Measurements from ENCODE around the gene LY6G6D.

Gene LY6G6D

DNA sequence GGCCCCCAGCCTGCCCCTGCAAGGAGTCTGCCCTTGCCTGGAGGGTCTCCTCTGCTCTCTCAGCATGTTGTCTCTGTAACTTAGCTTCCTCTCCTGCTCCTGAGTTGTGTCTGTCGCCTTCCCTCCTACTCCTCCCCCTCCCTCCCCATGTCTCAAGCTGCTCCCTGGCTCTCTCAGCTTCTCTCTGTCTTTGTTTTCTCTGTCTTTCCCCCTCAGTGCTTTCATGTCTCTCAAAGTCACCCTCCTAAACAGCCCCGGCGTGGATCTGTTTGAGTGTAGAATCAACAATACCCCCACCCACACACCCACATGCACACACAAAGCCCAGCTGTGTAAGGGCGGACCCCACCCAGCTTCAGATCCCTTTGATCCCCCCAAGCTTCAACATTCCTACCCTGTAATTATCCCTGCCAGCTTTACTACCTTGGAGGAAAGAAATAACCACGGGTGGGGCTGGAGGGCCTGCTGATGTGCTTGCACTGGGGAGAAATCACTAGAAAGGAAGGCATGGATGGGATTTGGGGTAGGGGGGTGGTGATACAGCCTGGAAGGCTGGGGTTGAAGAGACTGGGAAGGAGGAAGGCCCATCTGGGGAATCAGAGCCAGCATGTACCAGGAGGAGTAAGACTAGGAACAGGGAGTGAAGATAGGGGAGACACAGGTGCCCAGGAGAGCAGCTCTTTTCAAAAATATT, 1.0 kb upstream of the LY6G6D start:
- TF ChIP-seq FOXM1 (IDR thresholded peaks at IDR 0.05; ENCODE audit: borderline replicate concordance) (no peak), HDGF (IDR thresholded peaks at IDR 0.05; ENCODE audit: borderline replicate concordance) (no peak), ZNF384 (IDR thresholded peaks at IDR 0.05) (no peak), CTBP1 (IDR thresholded peaks at IDR 0.05; ENCODE audit: borderline replicate concordance) (no peak), SUZ12 (IDR thresholded peaks at IDR 0.05) (no peak)
- CTCF ChIA-PET, result interaction anchor here (0.6 to 2.2 kb wide), 3 partner anchors 16 to 56 kb away, joined by 4 to 13 read pairs (median 8); partner anchors contain the start of gene DDAH2
- DNase-seq (ENCODE audit: extremely low spot score), result no peak
- POLR2A ChIA-PET, result interaction anchor here (0.8 to 5.2 kb wide), 12 partner anchors 8 to 133 kb away, joined by 3 to 43 read pairs (median 4); partner anchors contain the start of genes ABHD16A, GPANK1, HSPA1B and LY6G6F

DNA sequence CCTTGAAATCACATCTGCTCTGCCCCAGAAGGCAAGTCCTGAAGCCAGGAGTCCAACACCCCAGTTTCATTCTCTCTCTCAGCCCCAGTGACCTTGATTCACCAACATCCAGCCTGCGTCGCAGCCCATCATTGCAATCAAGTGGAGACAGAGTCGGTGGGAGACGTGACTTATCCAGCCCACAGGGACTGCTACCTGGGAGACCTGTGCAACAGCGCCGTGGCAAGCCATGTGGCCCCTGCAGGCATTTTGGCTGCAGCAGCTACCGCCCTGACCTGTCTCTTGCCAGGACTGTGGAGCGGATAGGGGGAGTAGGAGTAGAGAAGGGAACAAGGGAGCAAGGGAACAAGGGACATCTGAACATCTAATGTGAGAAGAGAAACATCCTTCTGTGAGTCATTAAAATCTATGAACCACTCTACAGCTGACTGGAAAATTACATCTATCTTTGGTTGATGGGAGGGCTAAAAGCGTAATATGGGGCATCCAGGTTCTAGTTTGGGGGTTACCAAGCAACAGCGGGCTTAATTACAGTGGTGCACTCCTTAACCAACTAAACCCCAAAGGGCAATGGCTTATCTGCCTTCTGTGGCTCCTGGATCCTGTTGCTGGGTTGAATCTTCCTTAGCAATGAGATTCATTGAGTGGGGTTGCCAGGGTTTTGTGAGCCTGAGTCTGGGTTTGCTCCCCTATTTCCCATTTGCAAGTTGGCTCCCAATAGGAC, 2.5 kb downstream of the LY6G6D start:
- no peak for TF ChIP-seq SUZ12 (IDR thresholded peaks at IDR 0.05)
- no peak for DNase-seq (ENCODE audit: extremely low spot score)
- ChIA-PET POLR2A (no interaction called here), CTCF (interaction anchor here (0.6 kb wide), 1 partner anchor 383 kb away, joined by 5 read pairs; no protein-coding TSS in a partner anchor)

DNA sequence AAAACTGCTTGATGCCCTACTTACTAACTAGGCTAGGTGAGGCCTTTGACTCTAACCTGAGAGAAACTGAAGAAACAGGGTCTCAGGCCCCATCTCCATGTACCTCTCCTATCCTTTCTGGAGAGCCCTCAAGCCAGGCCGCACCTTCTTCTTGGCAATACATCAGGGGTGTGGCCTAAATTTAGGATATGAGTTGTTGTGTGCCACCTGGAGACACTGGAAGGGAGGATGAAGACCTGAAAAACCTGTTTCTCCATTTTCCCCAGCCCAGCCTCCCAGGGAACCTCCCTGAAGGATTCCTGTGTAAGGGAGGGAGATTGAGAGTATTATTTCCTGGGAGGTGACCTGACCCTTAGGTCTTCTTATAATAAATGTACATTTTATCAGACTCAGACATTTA, 3.1 kb downstream of the LY6G6D start:
- no peak for DNase-seq (ENCODE audit: extremely low spot score)
- ChIA-PET CTCF (interaction anchor here (0.6 kb wide), 1 partner anchor 382 kb away, joined by 5 read pairs; no protein-coding TSS in a partner anchor), POLR2A (no interaction called here)
- no peak for TF ChIP-seq NFRKB (IDR thresholded peaks at IDR 0.05)

DNA sequence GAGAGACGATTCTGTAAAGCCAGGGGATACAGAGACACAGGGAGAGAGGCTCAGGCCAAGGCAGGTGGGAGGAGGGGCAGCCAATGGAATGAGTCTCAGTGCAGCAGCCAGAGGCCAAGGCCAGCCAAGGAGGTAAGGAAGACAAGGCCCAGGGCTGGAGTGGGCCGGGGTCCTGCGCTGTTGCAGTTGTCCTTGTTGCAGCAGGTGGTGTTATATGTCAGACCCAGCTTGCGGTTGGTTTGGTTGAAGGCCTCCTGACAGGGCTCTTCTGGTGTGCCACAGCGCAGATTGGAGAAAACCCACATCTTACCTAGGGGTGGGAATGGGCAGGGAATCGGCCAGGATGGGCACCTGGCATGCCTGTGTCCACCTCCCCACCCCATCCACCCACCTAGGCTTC, 3.9 kb downstream of the LY6G6D start:
- no peak for DNase-seq (ENCODE audit: extremely low spot score)

DNA sequence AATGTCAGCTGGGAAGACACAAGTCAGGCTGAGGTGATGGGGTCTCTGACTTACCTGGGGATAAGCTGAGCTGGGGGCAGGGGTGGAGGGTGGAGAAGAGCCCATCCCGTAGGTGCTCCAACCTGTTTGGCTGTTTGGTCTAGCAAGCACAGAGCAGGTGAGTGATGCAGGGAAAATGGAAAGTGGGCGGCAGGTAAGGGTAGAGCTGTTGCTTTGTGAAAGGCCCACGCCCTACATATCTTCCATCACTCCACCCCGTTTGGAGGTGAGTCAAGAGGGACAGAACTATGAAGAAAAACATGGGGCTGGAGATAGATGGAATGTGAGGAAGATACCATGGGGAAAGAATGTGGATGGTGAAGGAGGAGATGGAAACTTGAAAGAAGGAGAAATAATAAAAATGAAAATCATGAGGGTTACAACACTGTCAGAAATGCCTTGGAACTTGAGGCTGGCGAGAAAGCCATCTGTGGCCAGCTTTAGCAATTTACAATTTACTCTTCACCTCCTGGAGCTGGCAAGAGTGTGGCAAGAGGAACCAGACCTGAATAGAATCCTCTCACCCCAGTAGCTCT, 5.1 kb downstream of the LY6G6D start:
- POLR2A ChIA-PET, result interaction anchor here (1.0 kb wide), 1 partner anchor 9 kb away, joined by 3 read pairs; no protein-coding TSS in a partner anchor
- TF ChIP-seq SP1 (IDR thresholded peaks at IDR 0.05) (no peak), SUZ12 (IDR thresholded peaks at IDR 0.05) (no peak), ZNF384 (IDR thresholded peaks at IDR 0.05) (no peak), HDGF (IDR thresholded peaks at IDR 0.05; ENCODE audit: borderline replicate concordance) (no peak), FOXM1 (IDR thresholded peaks at IDR 0.05; ENCODE audit: borderline replicate concordance) (no peak), ELF4 (IDR thresholded peaks at IDR 0.05) (no peak), TARDBP (IDR thresholded peaks at IDR 0.05) (no peak)
- TF ChIP-seq, protein P1, sequence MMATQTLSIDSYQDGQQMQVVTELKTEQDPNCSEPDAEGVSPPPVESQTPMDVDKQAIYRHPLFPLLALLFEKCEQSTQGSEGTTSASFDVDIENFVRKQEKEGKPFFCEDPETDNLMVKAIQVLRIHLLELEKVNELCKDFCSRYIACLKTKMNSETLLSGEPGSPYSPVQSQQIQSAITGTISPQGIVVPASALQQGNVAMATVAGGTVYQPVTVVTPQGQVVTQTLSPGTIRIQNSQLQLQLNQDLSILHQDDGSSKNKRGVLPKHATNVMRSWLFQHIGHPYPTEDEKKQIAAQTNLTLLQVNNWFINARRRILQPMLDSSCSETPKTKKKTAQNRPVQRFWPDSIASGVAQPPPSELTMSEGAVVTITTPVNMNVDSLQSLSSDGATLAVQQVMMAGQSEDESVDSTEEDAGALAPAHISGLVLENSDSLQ (IDR thresholded peaks at IDR 0.05), result no peak
- CTCF ChIA-PET, result no interaction called here
- no peak for DNase-seq (ENCODE audit: extremely low spot score)

More for the DNA sequence above, 3.9 kb downstream of the LY6G6D start:
- ChIA-PET POLR2A (no interaction called here), CTCF (no interaction called here)
- TF ChIP-seq CTBP1 (IDR thresholded peaks at IDR 0.05; ENCODE audit: borderline replicate concordance) (no peak), NFRKB (IDR thresholded peaks at IDR 0.05) (no peak), FOXM1 (IDR thresholded peaks at IDR 0.05; ENCODE audit: borderline replicate concordance) (no peak), FOXA1 (IDR thresholded peaks at IDR 0.05) (no peak), SP1 (IDR thresholded peaks at IDR 0.05) (no peak), TARDBP (IDR thresholded peaks at IDR 0.05) (no peak), ELF4 (IDR thresholded peaks at IDR 0.05) (no peak), FOXK2 (IDR thresholded peaks at IDR 0.05) (no peak), ZNF384 (IDR thresholded peaks at IDR 0.05) (no peak), LEF1 (IDR thresholded peaks at IDR 0.05; ENCODE audit: borderline replicate concordance) (no peak), BHLHE40 (IDR thresholded peaks at IDR 0.05; ENCODE audit: borderline replicate concordance) (no peak), HDGF (IDR thresholded peaks at IDR 0.05; ENCODE audit: borderline replicate concordance) (no peak), L3MBTL2 (conservative IDR thresholded peaks at IDR 0.05) (no peak), SUZ12 (IDR thresholded peaks at IDR 0.05) (no peak), ARNT (IDR thresholded peaks at IDR 0.05) (no peak)
- TF ChIP-seq, protein P1 (IDR thresholded peaks at IDR 0.05), result no peak

DNA sequence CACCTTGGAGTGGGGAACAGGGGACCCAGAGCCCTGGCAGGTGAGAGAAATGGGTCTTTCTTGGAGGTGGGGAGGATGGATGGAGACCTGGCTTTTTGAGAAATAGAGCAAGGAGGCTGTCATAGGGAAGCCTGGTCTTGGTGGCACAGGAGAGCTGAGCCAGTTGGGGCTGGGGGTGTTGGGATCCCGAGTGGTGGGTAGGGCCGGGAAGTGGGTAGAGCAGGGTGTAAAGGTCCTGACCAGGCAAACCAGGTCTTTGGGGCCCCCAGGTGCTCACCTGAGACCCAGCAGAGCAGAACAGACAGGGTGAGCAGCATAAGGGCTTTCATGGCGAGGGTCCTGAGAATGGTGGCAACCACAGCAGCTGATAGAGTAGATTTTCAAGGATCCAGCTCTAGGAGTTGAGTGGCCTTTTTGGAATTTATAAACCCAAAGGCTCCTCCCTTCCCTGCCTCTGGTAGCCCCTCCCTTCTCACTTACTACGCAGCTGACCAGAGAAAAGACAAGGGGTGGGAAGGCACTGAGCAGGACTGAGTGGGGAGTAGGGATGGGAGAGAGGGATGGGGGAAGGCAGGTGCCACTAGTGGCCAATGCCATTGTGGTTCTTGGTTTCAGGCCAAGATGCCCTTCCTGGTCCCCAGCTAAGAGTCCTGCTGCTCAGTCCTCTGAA, 6.3 kb downstream of the LY6G6D start, which contains the start of gene LY6G6C:
TSS of gene LY6G6C (minus strand) at position 396 of the 670 bp plus-strand sequence. CDS start at position 329, 67 bp downstream.
- TF ChIP-seq HDGF (IDR thresholded peaks at IDR 0.05; ENCODE audit: borderline replicate concordance) (no peak), LEF1 (IDR thresholded peaks at IDR 0.05; ENCODE audit: borderline replicate concordance) (no peak), CTBP1 (IDR thresholded peaks at IDR 0.05; ENCODE audit: borderline replicate concordance) (no peak), NFRKB (IDR thresholded peaks at IDR 0.05) (no peak), FOXM1 (IDR thresholded peaks at IDR 0.05; ENCODE audit: borderline replicate concordance) (no peak), BHLHE40 (IDR thresholded peaks at IDR 0.05; ENCODE audit: borderline replicate concordance) (no peak), FOXK2 (IDR thresholded peaks at IDR 0.05) (no peak), ZNF384 (IDR thresholded peaks at IDR 0.05) (no peak), L3MBTL2 (conservative IDR thresholded peaks at IDR 0.05) (no peak), SP1 (IDR thresholded peaks at IDR 0.05) (no peak), SUZ12 (IDR thresholded peaks at IDR 0.05) (no peak), FOXA1 (IDR thresholded peaks at IDR 0.05) (no peak), ELF4 (IDR thresholded peaks at IDR 0.05) (no peak), ARNT (IDR thresholded peaks at IDR 0.05) (no peak)
- TF ChIP-seq, protein P1 (IDR thresholded peaks at IDR 0.05), result no peak
- DNase-seq (ENCODE audit: extremely low spot score), result no peak
- ChIA-PET POLR2A (interaction anchor here (0.7 to 1.2 kb wide), 2 partner anchors 8 to 25 kb away, joined by 3 read pairs; no protein-coding TSS in a partner anchor), CTCF (no interaction called here)
